Transverse colon (tissue), 4 donors: Measurements from ENCODE around the gene RFX3. TPM values are rescaled to one million over a fixed set of nuclear protein-coding genes. Genes with fewer than 3 reads are reported as not detected.
"Not testable (repeated sequence)": the region's sequence is repeated elsewhere in the genome, so short reads cannot be mapped to it uniquely, and the experiment has no call there.

Experiments used
- DNase-seq: peaks from one replicate; pipeline ENCODE4 v3.0.0-alpha.2; 2019
- H3K27ac ChIP-seq, 4 donors: fragments of 200-600 bp; sonication (generic); 2 replicates each; pipeline ENCODE4 v1.5.1; 2016 to 2018; ENCODE audit warnings: inconsistent platforms in 4 of 4
- H3K27me3 ChIP-seq: fragments of 200-600 bp; sonication (generic); 2 replicates; pipeline ENCODE4 v1.5.1; 2017; ENCODE audit warnings: inconsistent platforms
- H3K36me3 ChIP-seq, 4 donors: fragments of 200-600 bp; sonication (generic); 2 replicates each; pipeline ENCODE4 v1.5.1; 2017 to 2019; ENCODE audit warnings: inconsistent platforms in 4 of 4
- H3K4me1 ChIP-seq, 4 donors: fragments of 200-600 bp; sonication (generic); 2 replicates each; pipeline ENCODE4 v1.5.1; 2017 to 2020; ENCODE audit warnings: inconsistent platforms in 4 of 4
- H3K4me3 ChIP-seq, 4 donors: fragments of 200-600 bp; sonication (generic); 1 replicate in 1 of 4; 2 replicates in 3 of 4; pipeline versions ENCODE4 v1.5.1 to v1.6.1; 2017 to 2019; ENCODE audit warnings: inconsistent platforms in 4 of 4
- H3K9me3 ChIP-seq, 2 donors: fragments of 200-600 bp; sonication (generic); 2 replicates each; pipeline ENCODE4 v1.5.1; 2017 to 2019; ENCODE audit warnings: inconsistent platforms in 2 of 2
- CTCF ChIP-seq, 5 experiments: fragments of 200-600 bp in 3 of 5; fragments of 450-650 bp in 2 of 5; sonication (generic) in 3 of 5; IDR thresholded peaks; 1 replicate in 2 of 5; 2 replicates in 3 of 5; pipeline ENCODE4 v1.5.1; 2016 to 2017; ENCODE audit warnings: antibody characterized with exemption in 5 of 5, inconsistent platforms in 3 of 5, mild to moderate bottlenecking in 2 of 5, moderate library complexity in 1 of 5
- EP300 ChIP-seq: sonication (generic); formaldehyde crosslinking; IDR thresholded peaks from one replicate; pipeline ENCODE4 v1.6.1; 2017; ENCODE audit warnings: antibody characterized with exemption, low read depth
- POLR2A ChIP-seq: fragments of 450-650 bp; IDR thresholded peaks from one replicate; pipeline ENCODE4 v1.6.1; 2016; ENCODE audit warnings: antibody characterized with exemption, mild to moderate bottlenecking, moderate library complexity
- POLR2AphosphoS5 ChIP-seq, 3 donors: sonication (generic); formaldehyde crosslinking; IDR thresholded peaks; one replicate each; pipeline ENCODE4 v1.6.1; 2016; ENCODE audit warnings: antibody characterized with exemption in 3 of 3
- WGBS, 2 donors: methylation state at CpG; one replicate each; pipeline ENCODE4 v1.1.5; 2018; ENCODE audit warnings: low coverage in 1 of 2; 5-methylcytosine and 5-hydroxymethylcytosine counted together
- in situ Hi-C, 4 donors: fragments of 200-750 bp; cut with MboI; loops; one replicate each; pipeline versions ENCODE4 v1.15.0 to v1.15.1; 2017; ENCODE audit warnings: low sequenced_read_pairs in 3 of 4, low pct_ligation_motif_present in 1 of 4, low pct_unique_long_range_greater_than_20kb in 1 of 4
- intact Hi-C: fragments of 100-400 bp; cut with DNase I; formaldehyde crosslinking; loops from one replicate; pipeline ENCODE4 v1.15.1; 2023; ENCODE audit warnings: low total_unique reads
- total RNA-seq, 4 donors: library from RNA; depleted of rRNA; stranded (reverse); fragments of >200 nt; gene quantifications; one replicate each; pipeline ENCODE4 v1.1.0, GENCODE V29; 2016

RFX3 gene
- total RNA-seq, 4 donors from 2014 or later: 3.5 to 21.9 (median 7.1) TPM

DNA sequence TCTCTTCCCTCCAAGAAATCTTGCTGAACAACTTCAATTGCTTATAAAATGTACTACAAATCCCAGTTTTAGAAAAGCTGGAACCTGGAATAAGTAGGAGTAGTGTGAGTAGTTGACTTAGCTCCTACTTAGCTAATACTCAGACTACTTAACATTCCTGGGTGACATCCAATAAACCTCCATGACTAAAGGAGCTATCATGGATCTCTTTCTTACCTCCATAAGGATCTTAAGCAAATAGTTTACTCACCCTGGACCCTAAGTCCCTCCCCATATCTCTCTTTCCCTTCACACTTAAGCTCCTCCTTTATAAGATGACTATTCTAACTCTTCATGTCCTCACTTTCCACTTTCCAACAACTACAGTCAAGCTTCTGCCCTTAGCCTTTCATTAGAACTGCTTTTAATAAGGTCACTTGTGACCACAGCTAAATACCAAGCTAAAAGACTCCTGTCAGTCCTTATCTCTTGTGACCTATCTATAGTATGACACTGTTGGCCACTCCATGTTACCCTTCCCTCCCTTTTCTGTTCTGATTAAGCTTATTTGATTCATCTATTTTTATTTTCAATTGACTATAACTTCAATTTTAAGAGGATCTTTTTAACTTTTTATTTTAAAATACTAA is 194.9 kb downstream of the RFX3 start:
- Histone ChIP-seq H3K27me3 (no peaks in the 10 kb centered on the region), H3K4me1 (no peaks in the 10 kb centered on the region), H3K36me3 (no peaks in the 10 kb centered on the region), H3K4me3 (no peak overlapping the region), H3K9me3 (no peaks in the 10 kb centered on the region), H3K27ac (no peak overlapping the region)
- in situ Hi-C loops (no loop called here), intact Hi-C loops (loop anchor here (10.0 kb wide), 1 partner anchor 1804 kb away; no protein-coding TSS in a partner anchor)
- no peak for DNase-seq
- TF ChIP-seq EP300 (no peak), POLR2A (no peak), POLR2AphosphoS5 (IDR thresholded peaks at IDR 0.05) (no peak), CTCF (IDR thresholded peaks at IDR 0.05) (no peak)

- 68 to 79% methylated on average over 2 of the region's 2 CpGs for WGBS, 2 donors
- H3K36me3 ChIP-seq: no peaks in the 10 kb centered on the region
- DNase-seq: no peak
Measured at GRCh38 chr9:3329361-3329760, 196.4 kb downstream of the RFX3 start.

DNA sequence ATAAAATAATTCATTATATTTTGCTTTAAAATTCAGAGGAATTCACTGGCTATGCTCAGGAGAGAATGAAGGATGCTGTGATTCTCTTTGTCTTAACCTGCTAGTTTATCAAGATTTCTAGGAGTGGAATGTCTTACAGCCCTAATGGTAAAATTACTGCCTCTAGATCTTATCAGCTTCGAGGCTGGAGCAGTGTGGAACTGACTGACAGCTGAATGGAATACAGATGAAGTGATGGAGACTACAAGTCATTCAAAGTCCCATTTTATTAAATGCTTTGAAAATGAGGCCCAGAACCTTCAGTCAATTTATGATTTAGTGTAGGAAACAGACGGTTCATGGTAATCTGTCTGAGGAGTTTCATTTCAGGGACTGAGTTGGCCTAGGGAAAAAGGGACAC is 202.1 kb downstream of the RFX3 start:
- no peak for TF ChIP-seq CTCF (IDR thresholded peaks at IDR 0.05)
- TF ChIP-seq POLR2AphosphoS5 (IDR thresholded peaks at IDR 0.05): no peak
- TF ChIP-seq POLR2A: no peak
- TF ChIP-seq EP300: no peak
- no peak overlapping the region for H3K27ac ChIP-seq

More at GRCh38 chr9:3329361-3329760, 196.4 kb downstream of the RFX3 start:
- intact Hi-C loops (no loop called here), in situ Hi-C loops (no loop called here)
- no peaks in the 10 kb centered on the region for H3K4me1 ChIP-seq
- no peak overlapping the region for H3K4me3 ChIP-seq
- H3K27me3 ChIP-seq: no peaks in the 10 kb centered on the region
- H3K9me3 ChIP-seq: no peaks in the 10 kb centered on the region
- TF ChIP-seq POLR2A: no peak
- TF ChIP-seq CTCF (IDR thresholded peaks at IDR 0.05): no peak
- no peak overlapping the region for H3K27ac ChIP-seq

DNA sequence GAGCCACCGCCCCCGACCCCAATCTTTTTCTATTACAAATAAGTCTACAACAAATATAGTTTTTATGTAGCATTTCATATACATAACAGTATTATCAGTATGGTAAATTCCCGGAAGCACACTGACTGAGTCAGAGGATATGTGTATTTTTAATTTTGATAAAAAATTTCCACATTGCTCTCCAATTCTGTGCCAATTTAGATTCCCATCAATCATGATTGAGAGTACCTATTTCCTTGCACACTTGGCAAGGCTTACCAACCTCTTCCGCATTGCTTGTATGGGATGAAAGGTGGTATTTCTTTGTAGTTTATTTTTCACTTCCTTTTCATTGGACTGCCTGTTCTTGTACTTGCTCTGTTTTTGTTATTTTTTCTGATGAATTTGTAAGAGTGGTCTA is 204.6 kb downstream of the RFX3 start:
- intact Hi-C loops: no loop called here

More for the DNA sequence above, 202.1 kb downstream of the RFX3 start:
- no peaks in the 10 kb centered on the region for H3K4me1 ChIP-seq
- no peaks in the 10 kb centered on the region for H3K9me3 ChIP-seq
- no peak overlapping the region for H3K4me3 ChIP-seq
- no peak for DNase-seq
- in situ Hi-C loops: no loop called here
- 76 to 78% methylated on average over 2 of the region's 2 CpGs for WGBS, 2 donors
- no peaks in the 10 kb centered on the region for H3K27me3 ChIP-seq
- no peaks in the 10 kb centered on the region for H3K36me3 ChIP-seq
- intact Hi-C loops: no loop called here

GRCh38 chr9:3312595-3312994 is 213.2 kb downstream of the RFX3 start:
- in situ Hi-C loops: not testable (repeated sequence)

More for the DNA sequence above, 204.6 kb downstream of the RFX3 start:
- in situ Hi-C loops: no loop called here
- 78 to 100% methylated on average over 4 of the region's 4 CpGs for WGBS, 2 donors
- H3K4me1 ChIP-seq: no peaks in the 10 kb centered on the region
- H3K36me3 ChIP-seq: no peaks in the 10 kb centered on the region
- no peak for DNase-seq
- no peaks in the 10 kb centered on the region for H3K27me3 ChIP-seq
- no peak for TF ChIP-seq CTCF (IDR thresholded peaks at IDR 0.05)
- TF ChIP-seq POLR2AphosphoS5 (IDR thresholded peaks at IDR 0.05): no peak
- no peak for TF ChIP-seq POLR2A
- TF ChIP-seq EP300: no peak
- no peak overlapping the region for H3K4me3 ChIP-seq
- H3K27ac ChIP-seq: no peak overlapping the region
- no peaks in the 10 kb centered on the region for H3K9me3 ChIP-seq

More at GRCh38 chr9:3312595-3312994, 213.2 kb downstream of the RFX3 start:
- H3K4me1 ChIP-seq, H3K9me3 ChIP-seq, DNase-seq, H3K27ac ChIP-seq, intact Hi-C loops, H3K36me3 ChIP-seq, H3K4me3 ChIP-seq, H3K27me3 ChIP-seq: not testable (repeated sequence)
- WGBS, 2 donors: 96 to 100% methylated on average over 4 to 9 of the region's 9 CpGs
